Inflammatory macrophage treated with lipopolysaccharide for 4 hours (primary cell): ENCODE measurements around the gene PDE3A.

Source experiments
- DNase-seq: peaks from one replicate; pipeline ENCODE4 v3.0.0-alpha.2; 2020

Gene PDE3A

GRCh38 chr12:20426957-20427356 lies 58.6 kb downstream of the PDE3A start:
- DNase-seq, result no peak

- DNase-seq, result no peak
These were observed 61.5 kb downstream of the PDE3A start for GRCh38 chr12:20429852-20430251.

- no peak for DNase-seq
These were observed 64.0 kb downstream of the PDE3A start for GRCh38 chr12:20432290-20432689.

- no peak for DNase-seq
These were observed 66.7 kb downstream of the PDE3A start for GRCh38 chr12:20434996-20435395.

- DNase-seq, result no peak
These were observed 68.0 kb downstream of the PDE3A start for GRCh38 chr12:20436316-20436715.

GRCh38 chr12:20438299-20438779 lies 70.0 kb downstream of the PDE3A start:
- DNase-seq, result no peak

- DNase-seq, result peak; percentile 16
These were observed 71.3 kb downstream of the PDE3A start for GRCh38 chr12:20439626-20440025.

- DNase-seq, result peak; percentile 8
These were observed 72.1 kb downstream of the PDE3A start for GRCh38 chr12:20440408-20440807.

GRCh38 chr12:20442322-20442721 lies 74.0 kb downstream of the PDE3A start:
- peak; percentile 27 for DNase-seq

- DNase-seq, result peak; percentile 52
These were observed 74.9 kb downstream of the PDE3A start for GRCh38 chr12:20443255-20443654.

- DNase-seq, result no peak
These were observed 75.5 kb downstream of the PDE3A start for GRCh38 chr12:20443792-20444191.

GRCh38 chr12:20444595-20445170 lies 76.3 kb downstream of the PDE3A start:
- peak; percentile 43 for DNase-seq

GRCh38 chr12:20445687-20446086 lies 77.3 kb downstream of the PDE3A start:
- no peak for DNase-seq

- DNase-seq, result no peak
These were observed 78.5 kb downstream of the PDE3A start for GRCh38 chr12:20446836-20447235.

- DNase-seq, result no peak
These were observed 80.4 kb downstream of the PDE3A start for GRCh38 chr12:20448781-20449180.

- DNase-seq, result no peak
These were observed 82.3 kb downstream of the PDE3A start for GRCh38 chr12:20450591-20451180.

GRCh38 chr12:20451761-20452160 lies 83.4 kb downstream of the PDE3A start:
- no peak for DNase-seq

GRCh38 chr12:20452496-20453010 lies 84.2 kb downstream of the PDE3A start:
- no peak for DNase-seq

- DNase-seq, result no peak
These were observed 85.5 kb downstream of the PDE3A start for GRCh38 chr12:20453756-20454310.

- no peak for DNase-seq
These were observed 86.8 kb downstream of the PDE3A start for GRCh38 chr12:20455001-20455706.

GRCh38 chr12:20457582-20457981 lies 89.2 kb downstream of the PDE3A start:
- no peak for DNase-seq

GRCh38 chr12:20458011-20458410 lies 89.7 kb downstream of the PDE3A start:
- DNase-seq, result no peak

GRCh38 chr12:20459920-20460319 lies 91.6 kb downstream of the PDE3A start:
- DNase-seq, result no peak

- no peak for DNase-seq
These were observed 92.6 kb downstream of the PDE3A start for GRCh38 chr12:20460956-20461355.
